Karpas-422 (cell line): ENCODE measurements around the gene LACTB. TPM values are rescaled to one million over a fixed set of nuclear protein-coding genes. Genes with fewer than 3 reads are reported as not detected.

Source experiments
- DNase-seq: peaks from one replicate; pipeline ENCODE4 v3.0.0-alpha.2; 2015
- H2AFZ ChIP-seq: fragments of 200-600 bp; sonication (generic); 2 replicates; pipeline ENCODE4 v1.6.1; 2014; ENCODE audit warnings: antibody characterized with exemption, low read length, mixed read lengths
- H3K27ac ChIP-seq: fragments of 200-600 bp; sonication (generic); 2 replicates; pipeline ENCODE4 v1.5.1; 2014; ENCODE audit warnings: mild to moderate bottlenecking, low read length, moderate library complexity
- H3K27me3 ChIP-seq: fragments of 200-600 bp; sonication (generic); 2 replicates; pipeline ENCODE4 v1.6.1; 2014; ENCODE audit warnings: low read length, mixed read lengths
- H3K36me3 ChIP-seq: fragments of 200-600 bp; sonication (generic); 2 replicates; pipeline ENCODE4 v1.6.1; 2014; ENCODE audit warnings: low read length, mixed read lengths; ENCODE audit not compliant: insufficient read depth
- H3K4me1 ChIP-seq: fragments of 200-600 bp; sonication (generic); 2 replicates; pipeline ENCODE4 v1.6.1; 2014; ENCODE audit warnings: mild to moderate bottlenecking, low read length, mixed read lengths
- H3K4me2 ChIP-seq: fragments of 200-600 bp; sonication (generic); 2 replicates; pipeline ENCODE4 v1.6.1; 2014; ENCODE audit warnings: low read length, low read depth, mild to moderate bottlenecking; ENCODE audit not compliant: poor library complexity, severe bottlenecking
- H3K4me3 ChIP-seq: fragments of 200-600 bp; sonication (generic); 2 replicates; pipeline ENCODE4 v1.5.1; 2014; ENCODE audit warnings: mild to moderate bottlenecking, antibody characterized with exemption, low read length, mixed read lengths
- H3K79me2 ChIP-seq: fragments of 200-600 bp; sonication (generic); 2 replicates; pipeline ENCODE4 v1.6.1; 2014; ENCODE audit warnings: mild to moderate bottlenecking, low read length, mixed read lengths
- H3K9ac ChIP-seq: fragments of 200-600 bp; sonication (generic); 2 replicates; pipeline ENCODE4 v1.6.0; 2014; ENCODE audit warnings: low read length
- H3K9me2 ChIP-seq: fragments of 200-600 bp; sonication (generic), shearing (Covaris generic); replicated peaks from 2 replicates; pipeline ENCODE4 v1.6.0; 2014; ENCODE audit warnings: mild to moderate bottlenecking, low read length, moderate library complexity; ENCODE audit not compliant: insufficient read depth
- H3K9me3 ChIP-seq: fragments of 300-700, 200-600 bp; sonication (generic); 2 replicates; pipeline ENCODE4 v1.6.1; 2014; ENCODE audit warnings: low read length, mixed read lengths
- H4K20me1 ChIP-seq: fragments of 200-600 bp; sonication (generic); 2 replicates; pipeline ENCODE4 v1.6.1; 2014; ENCODE audit warnings: mild to moderate bottlenecking, antibody characterized with exemption, low read length, low read depth; ENCODE audit not compliant: insufficient read depth
- total RNA-seq: library from RNA; depleted of rRNA; stranded (reverse); fragments of >200 nt; shearing (Covaris generic); gene quantifications from 2 replicates; pipeline ENCODE4 v1.2.3, GENCODE V29; 2014; ENCODE audit warnings: low replicate concordance

Gene LACTB
- total RNA-seq, 1 experiment from 2014 or later: 15.3 TPM

- H4K20me1 ChIP-seq: no peaks in the 10 kb centered on the region
- H3K9me2 ChIP-seq: no peaks in the 10 kb centered on the region
- H3K27ac ChIP-seq: no peak overlapping the region
- no peak overlapping the region for H2AFZ ChIP-seq
- H3K27me3 ChIP-seq: no peaks in the 10 kb centered on the region
- H3K4me2 ChIP-seq: no peak overlapping the region
- H3K4me1 ChIP-seq: no peaks in the 10 kb centered on the region
- no peaks in the 10 kb centered on the region for H3K79me2 ChIP-seq
- no peaks in the 10 kb centered on the region for H3K9me3 ChIP-seq
- DNase-seq: no peak
- no peak overlapping the region for H3K4me3 ChIP-seq
- no peak overlapping the region for H3K9ac ChIP-seq
- no peaks in the 10 kb centered on the region for H3K36me3 ChIP-seq
These were observed 54.6 kb downstream of the LACTB start for GRCh38 chr15:63176302-63176701.

- H3K27me3 ChIP-seq: no peaks in the 10 kb centered on the region
- no peaks in the 10 kb centered on the region for H4K20me1 ChIP-seq
- DNase-seq: no peak
- no peak overlapping the region for H3K27ac ChIP-seq
- no peaks in the 10 kb centered on the region for H3K9me3 ChIP-seq
- H3K9me2 ChIP-seq: no peaks in the 10 kb centered on the region
- H3K79me2 ChIP-seq: no peaks in the 10 kb centered on the region
- no peak overlapping the region for H2AFZ ChIP-seq
- H3K36me3 ChIP-seq: no peaks in the 10 kb centered on the region
- H3K9ac ChIP-seq: no peak overlapping the region
- no peak overlapping the region for H3K4me3 ChIP-seq
- no peaks in the 10 kb centered on the region for H3K4me1 ChIP-seq
- no peak overlapping the region for H3K4me2 ChIP-seq
These were observed 56.4 kb downstream of the LACTB start for GRCh38 chr15:63178034-63178433.

- Histone ChIP-seq H3K27ac (no peak overlapping the region), H3K4me3 (no peak overlapping the region), H3K9me3 (no peaks in the 10 kb centered on the region), H3K9ac (no peak overlapping the region), H3K79me2 (no peaks in the 10 kb centered on the region), H3K36me3 (no peaks in the 10 kb centered on the region), H3K4me2 (no peak overlapping the region), H4K20me1 (no peaks in the 10 kb centered on the region), H3K27me3 (no peaks in the 10 kb centered on the region), H3K9me2 (no peaks in the 10 kb centered on the region), H3K4me1 (no peaks in the 10 kb centered on the region), H2AFZ (no peak overlapping the region)
- no peak for DNase-seq
These were observed 59.1 kb downstream of the LACTB start for GRCh38 chr15:63180746-63181145.

- Histone ChIP-seq H3K36me3 (no peaks in the 10 kb centered on the region), H3K27me3 (no peaks in the 10 kb centered on the region), H3K9me2 (no peaks in the 10 kb centered on the region), H3K27ac (no peak overlapping the region), H3K79me2 (no peaks in the 10 kb centered on the region), H3K4me1 (no peaks in the 10 kb centered on the region), H4K20me1 (no peaks in the 10 kb centered on the region), H3K9me3 (no peaks in the 10 kb centered on the region), H2AFZ (no peak overlapping the region), H3K4me3 (no peak overlapping the region), H3K4me2 (no peak overlapping the region), H3K9ac (no peak overlapping the region)
- DNase-seq: no peak
These were observed 60.0 kb downstream of the LACTB start for GRCh38 chr15:63181648-63182047.

- Histone ChIP-seq H3K4me2 (no peak overlapping the region), H3K4me3 (no peak overlapping the region), H3K4me1 (peaks cover 12% of the 10 kb centered on the region)
These were observed 63.5 kb downstream of the LACTB start for GRCh38 chr15:63185206-63185605.

GRCh38 chr15:63186065-63186464 is 64.4 kb downstream of the LACTB start:
- Histone ChIP-seq H3K4me1 (peaks cover 21% of the 10 kb centered on the region), H3K27me3 (no peaks in the 10 kb centered on the region), H3K36me3 (no peaks in the 10 kb centered on the region), H3K9me3 (no peaks in the 10 kb centered on the region), H3K79me2 (no peaks in the 10 kb centered on the region), H3K4me3 (no peak overlapping the region), H3K9me2 (no peaks in the 10 kb centered on the region), H2AFZ (no peak overlapping the region), H3K9ac (no peak overlapping the region), H4K20me1 (no peaks in the 10 kb centered on the region), H3K27ac (no peak overlapping the region), H3K4me2 (no peak overlapping the region)
- no peak for DNase-seq

More at GRCh38 chr15:63185206-63185605, 63.5 kb downstream of the LACTB start:
- no peaks in the 10 kb centered on the region for H3K36me3 ChIP-seq
- no peaks in the 10 kb centered on the region for H3K9me3 ChIP-seq
- no peak overlapping the region for H2AFZ ChIP-seq
- DNase-seq: no peak
- no peak overlapping the region for H3K9ac ChIP-seq
- no peaks in the 10 kb centered on the region for H3K27me3 ChIP-seq
- H3K27ac ChIP-seq: no peak overlapping the region
- H4K20me1 ChIP-seq: no peaks in the 10 kb centered on the region
- H3K79me2 ChIP-seq: no peaks in the 10 kb centered on the region
- H3K9me2 ChIP-seq: no peaks in the 10 kb centered on the region

GRCh38 chr15:63187589-63188226 is 66.0 kb downstream of the LACTB start:
- Histone ChIP-seq H3K4me3 (no peak overlapping the region), H3K79me2 (no peaks in the 10 kb centered on the region), H3K9me2 (no peaks in the 10 kb centered on the region), H3K27ac (no peak overlapping the region), H3K27me3 (no peaks in the 10 kb centered on the region), H3K36me3 (no peaks in the 10 kb centered on the region), H3K4me2 (peak overlapping the region; percentile 72), H4K20me1 (no peaks in the 10 kb centered on the region), H3K9ac (no peak overlapping the region), H2AFZ (no peak overlapping the region), H3K9me3 (no peaks in the 10 kb centered on the region), H3K4me1 (peaks cover 28% of the 10 kb centered on the region)
- no peak for DNase-seq

- peak overlapping the region; percentile 72 for H3K4me2 ChIP-seq
- no peaks in the 10 kb centered on the region for H3K27me3 ChIP-seq
- H3K9me3 ChIP-seq: no peaks in the 10 kb centered on the region
- H3K9me2 ChIP-seq: no peaks in the 10 kb centered on the region
- no peaks in the 10 kb centered on the region for H3K79me2 ChIP-seq
- H3K4me1 ChIP-seq: peaks cover 28% of the 10 kb centered on the region
- peak overlapping the region; percentile 79 for H3K4me3 ChIP-seq
- no peak for DNase-seq
- peak overlapping the region; percentile 96 for H2AFZ ChIP-seq
- H3K36me3 ChIP-seq: no peaks in the 10 kb centered on the region
- peak overlapping the region; percentile 71 for H3K9ac ChIP-seq
- H3K27ac ChIP-seq: no peak overlapping the region
- no peaks in the 10 kb centered on the region for H4K20me1 ChIP-seq
These were observed 66.7 kb downstream of the LACTB start for GRCh38 chr15:63188247-63188925.
